B cell (primary cell): ENCODE measurements around the gene SLC7A10.

Experiments used
- EZH2 ChIP-seq: IDR thresholded peaks from 2 replicates; pipeline ENCODE4 v1.6.1; 2012; ENCODE audit warnings: borderline replicate concordance, low read depth, mild to moderate bottlenecking, moderate library complexity, low read length; ENCODE audit not compliant: insufficient read depth, poor library complexity, severe bottlenecking
- TF ChIP-seq, protein P1 (sequence below): fragments of 200-600 bp; IDR thresholded peaks from one replicate; pipeline ENCODE4 v1.8.0; 2022; ENCODE audit warnings: antibody characterized with exemption, mild to moderate bottlenecking

- TF ChIP-seq, protein P1, sequence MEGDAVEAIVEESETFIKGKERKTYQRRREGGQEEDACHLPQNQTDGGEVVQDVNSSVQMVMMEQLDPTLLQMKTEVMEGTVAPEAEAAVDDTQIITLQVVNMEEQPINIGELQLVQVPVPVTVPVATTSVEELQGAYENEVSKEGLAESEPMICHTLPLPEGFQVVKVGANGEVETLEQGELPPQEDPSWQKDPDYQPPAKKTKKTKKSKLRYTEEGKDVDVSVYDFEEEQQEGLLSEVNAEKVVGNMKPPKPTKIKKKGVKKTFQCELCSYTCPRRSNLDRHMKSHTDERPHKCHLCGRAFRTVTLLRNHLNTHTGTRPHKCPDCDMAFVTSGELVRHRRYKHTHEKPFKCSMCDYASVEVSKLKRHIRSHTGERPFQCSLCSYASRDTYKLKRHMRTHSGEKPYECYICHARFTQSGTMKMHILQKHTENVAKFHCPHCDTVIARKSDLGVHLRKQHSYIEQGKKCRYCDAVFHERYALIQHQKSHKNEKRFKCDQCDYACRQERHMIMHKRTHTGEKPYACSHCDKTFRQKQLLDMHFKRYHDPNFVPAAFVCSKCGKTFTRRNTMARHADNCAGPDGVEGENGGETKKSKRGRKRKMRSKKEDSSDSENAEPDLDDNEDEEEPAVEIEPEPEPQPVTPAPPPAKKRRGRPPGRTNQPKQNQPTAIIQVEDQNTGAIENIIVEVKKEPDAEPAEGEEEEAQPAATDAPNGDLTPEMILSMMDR: no peak
- TF ChIP-seq EZH2: no peak
Observed at GRCh38 chr19:33171222-33171795, 54.3 kb downstream of the SLC7A10 start.
